ENCODE results near the gene HUWE1.

GRCh38 chrX:53660004-53660403 lies 26.5 kb downstream of the HUWE1 start:
- TF ChIP-seq, protein P1, sequence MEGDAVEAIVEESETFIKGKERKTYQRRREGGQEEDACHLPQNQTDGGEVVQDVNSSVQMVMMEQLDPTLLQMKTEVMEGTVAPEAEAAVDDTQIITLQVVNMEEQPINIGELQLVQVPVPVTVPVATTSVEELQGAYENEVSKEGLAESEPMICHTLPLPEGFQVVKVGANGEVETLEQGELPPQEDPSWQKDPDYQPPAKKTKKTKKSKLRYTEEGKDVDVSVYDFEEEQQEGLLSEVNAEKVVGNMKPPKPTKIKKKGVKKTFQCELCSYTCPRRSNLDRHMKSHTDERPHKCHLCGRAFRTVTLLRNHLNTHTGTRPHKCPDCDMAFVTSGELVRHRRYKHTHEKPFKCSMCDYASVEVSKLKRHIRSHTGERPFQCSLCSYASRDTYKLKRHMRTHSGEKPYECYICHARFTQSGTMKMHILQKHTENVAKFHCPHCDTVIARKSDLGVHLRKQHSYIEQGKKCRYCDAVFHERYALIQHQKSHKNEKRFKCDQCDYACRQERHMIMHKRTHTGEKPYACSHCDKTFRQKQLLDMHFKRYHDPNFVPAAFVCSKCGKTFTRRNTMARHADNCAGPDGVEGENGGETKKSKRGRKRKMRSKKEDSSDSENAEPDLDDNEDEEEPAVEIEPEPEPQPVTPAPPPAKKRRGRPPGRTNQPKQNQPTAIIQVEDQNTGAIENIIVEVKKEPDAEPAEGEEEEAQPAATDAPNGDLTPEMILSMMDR (optimal IDR thresholded peaks at IDR 0.05 in 1 of 3, IDR thresholded peaks at IDR 0.05 in 1 of 3, conservative IDR thresholded peaks at IDR 0.05 in 1 of 3; ENCODE audit: extremely low read depth in 1 of 3, insufficient read depth in 2 of 3, low read length in 3 of 3): no peak
- no peak for TF ChIP-seq EZH2 (IDR thresholded peaks at IDR 0.05; ENCODE audit: low read length)
